Measurements from ENCODE around the gene IQCH. TPM values are rescaled to one million over a fixed set of nuclear protein-coding genes. Genes with fewer than 3 reads are reported as not detected.

Gene IQCH
- total and polyA plus RNA-seq, 12 donors, result 0.67 to 7.3 (median 2.9) TPM

GRCh38 chr15:67248011-67248505 lies 6.5 kb upstream of the IQCH start:
- TF ChIP-seq, protein P1, sequence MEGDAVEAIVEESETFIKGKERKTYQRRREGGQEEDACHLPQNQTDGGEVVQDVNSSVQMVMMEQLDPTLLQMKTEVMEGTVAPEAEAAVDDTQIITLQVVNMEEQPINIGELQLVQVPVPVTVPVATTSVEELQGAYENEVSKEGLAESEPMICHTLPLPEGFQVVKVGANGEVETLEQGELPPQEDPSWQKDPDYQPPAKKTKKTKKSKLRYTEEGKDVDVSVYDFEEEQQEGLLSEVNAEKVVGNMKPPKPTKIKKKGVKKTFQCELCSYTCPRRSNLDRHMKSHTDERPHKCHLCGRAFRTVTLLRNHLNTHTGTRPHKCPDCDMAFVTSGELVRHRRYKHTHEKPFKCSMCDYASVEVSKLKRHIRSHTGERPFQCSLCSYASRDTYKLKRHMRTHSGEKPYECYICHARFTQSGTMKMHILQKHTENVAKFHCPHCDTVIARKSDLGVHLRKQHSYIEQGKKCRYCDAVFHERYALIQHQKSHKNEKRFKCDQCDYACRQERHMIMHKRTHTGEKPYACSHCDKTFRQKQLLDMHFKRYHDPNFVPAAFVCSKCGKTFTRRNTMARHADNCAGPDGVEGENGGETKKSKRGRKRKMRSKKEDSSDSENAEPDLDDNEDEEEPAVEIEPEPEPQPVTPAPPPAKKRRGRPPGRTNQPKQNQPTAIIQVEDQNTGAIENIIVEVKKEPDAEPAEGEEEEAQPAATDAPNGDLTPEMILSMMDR (IDR thresholded peaks at IDR 0.05), result no peak
- TF ChIP-seq POLR2A (IDR thresholded peaks at IDR 0.05), result no peak
- H3K27ac ChIP-seq, result no peak overlapping the region
- no peak overlapping the region for H3K4me3 ChIP-seq
- intact Hi-C loops (cut with DNase I), result no loop called here
- peaks cover 0 to 12% of the 10 kb centered on the region in 2 donors for H3K4me1 ChIP-seq (replicated peaks in 1 of 2)
- no peaks in the 10 kb centered on the region for H3K9me3 ChIP-seq (replicated peaks in 1 of 3)
- no peaks in the 10 kb centered on the region for H3K27me3 ChIP-seq
- DNase-seq, result no peak
- H3K36me3 ChIP-seq (replicated peaks in 1 of 2), result no peaks in the 10 kb centered on the region

GRCh38 chr15:67249830-67250229 lies 4.8 kb upstream of the IQCH start:
- Histone ChIP-seq H3K9me3 (replicated peaks in 1 of 3) (no peaks in the 10 kb centered on the region), H3K4me3 (no peak overlapping the region), H3K4me1 (replicated peaks in 1 of 2) (peaks cover 4 to 20% of the 10 kb centered on the region in 2 donors), H3K27ac (no peak overlapping the region), H3K27me3 (no peaks in the 10 kb centered on the region), H3K36me3 (replicated peaks in 1 of 2) (no peaks in the 10 kb centered on the region)
- intact Hi-C loops (cut with DNase I), result no loop called here
- no peak for DNase-seq
- TF ChIP-seq, protein P1 (IDR thresholded peaks at IDR 0.05), result no peak
- no peak for TF ChIP-seq POLR2A (IDR thresholded peaks at IDR 0.05)

GRCh38 chr15:67251318-67251717 lies 3.3 kb upstream of the IQCH start:
- intact Hi-C loops (cut with DNase I), result no loop called here
- Histone ChIP-seq H3K4me1 (replicated peaks in 1 of 2) (peaks cover 4 to 28% of the 10 kb centered on the region in 2 donors), H3K36me3 (replicated peaks in 1 of 2) (no peaks in the 10 kb centered on the region), H3K9me3 (replicated peaks in 1 of 3) (no peaks in the 10 kb centered on the region), H3K4me3 (no peak overlapping the region), H3K27me3 (no peaks in the 10 kb centered on the region), H3K27ac (no peak overlapping the region)
- TF ChIP-seq POLR2A (IDR thresholded peaks at IDR 0.05), result no peak
- TF ChIP-seq, protein P1 (IDR thresholded peaks at IDR 0.05), result no peak
- WGBS, 4 donors, result 93 to 97% (median 96%) methylated on average over 5 of the region's 5 CpGs
- DNase-seq, result no peak

DNA sequence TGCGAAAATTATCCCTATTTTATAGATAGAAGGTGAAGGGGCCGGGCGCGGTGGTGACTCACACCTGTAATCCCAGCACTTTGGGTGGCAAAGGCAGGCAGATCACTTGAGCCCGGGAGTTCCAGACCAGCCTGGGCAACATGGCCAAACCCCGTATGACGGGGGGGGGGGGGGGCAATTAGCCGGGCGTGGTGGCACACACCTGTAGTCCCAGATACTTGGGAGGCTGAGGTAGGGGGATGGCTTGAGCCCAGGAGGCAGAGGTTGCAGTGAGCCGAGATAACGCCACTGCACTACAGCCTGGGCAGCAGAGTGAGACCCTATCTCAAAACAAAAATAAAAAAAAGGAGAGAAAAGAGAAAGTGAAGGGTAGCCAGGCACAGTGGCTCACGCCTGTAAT lies 1.5 kb upstream of the IQCH start:
- H3K36me3 ChIP-seq (replicated peaks in 1 of 2), result no peaks in the 10 kb centered on the region
- H3K27me3 ChIP-seq, result no peaks in the 10 kb centered on the region
- TF ChIP-seq, protein P1 (IDR thresholded peaks at IDR 0.05), result no peak
- no peak for TF ChIP-seq POLR2A (IDR thresholded peaks at IDR 0.05)
- peak overlapping the region in 1 of 4 donors; percentile 81 for H3K4me3 ChIP-seq
- H3K4me1 ChIP-seq (replicated peaks in 1 of 2), result peaks cover 4 to 28% of the 10 kb centered on the region in 2 donors
- WGBS, 4 donors, result 84 to 96% (median 87%) methylated on average over 7 to 12 of the region's 12 CpGs
- H3K9me3 ChIP-seq (replicated peaks in 1 of 3), result no peaks in the 10 kb centered on the region
- no peak for DNase-seq
- no peak overlapping the region for H3K27ac ChIP-seq
- intact Hi-C loops (cut with DNase I), result no loop called here
